Measurements from ENCODE around the gene HERPUD1. TPM values are rescaled to one million over a fixed set of nuclear protein-coding genes. Genes with fewer than 3 reads are reported as not detected.

The HERPUD1 gene
- total RNA-seq, 1 donor from 2014 or later: 42.1 TPM

DNA sequence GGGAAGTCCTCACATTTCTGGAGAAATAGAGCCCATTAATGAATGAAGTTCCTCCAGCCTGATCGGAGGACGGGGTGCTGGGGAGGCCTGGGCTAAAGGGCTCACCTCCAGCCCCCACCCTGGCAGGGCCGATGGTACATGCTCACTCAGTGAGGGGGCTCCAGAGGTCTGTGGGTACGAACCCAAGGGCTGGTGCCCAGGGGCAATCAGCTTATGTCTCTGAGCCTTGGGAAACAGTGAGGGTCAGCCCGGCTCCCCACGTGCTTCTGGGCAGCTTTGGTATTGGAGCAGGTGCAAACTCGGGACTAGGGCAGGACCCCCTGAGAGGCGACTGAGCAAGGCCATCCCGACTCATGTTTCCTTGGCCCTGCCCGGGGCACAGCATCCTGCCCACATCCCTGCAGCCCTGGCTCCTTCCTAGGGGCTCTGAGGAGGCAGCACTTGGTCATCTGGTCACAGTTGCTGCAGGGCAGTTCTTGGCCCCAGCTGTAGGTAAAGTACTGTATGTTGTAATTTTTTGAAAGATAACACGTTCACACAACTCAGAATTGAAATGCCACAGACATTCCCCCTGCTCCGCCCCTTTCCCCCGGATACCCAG is 28.8 kb downstream of the HERPUD1 start:
- DNase-seq (ENCODE audit: low read depth): no peak
- TF ChIP-seq, protein P1, sequence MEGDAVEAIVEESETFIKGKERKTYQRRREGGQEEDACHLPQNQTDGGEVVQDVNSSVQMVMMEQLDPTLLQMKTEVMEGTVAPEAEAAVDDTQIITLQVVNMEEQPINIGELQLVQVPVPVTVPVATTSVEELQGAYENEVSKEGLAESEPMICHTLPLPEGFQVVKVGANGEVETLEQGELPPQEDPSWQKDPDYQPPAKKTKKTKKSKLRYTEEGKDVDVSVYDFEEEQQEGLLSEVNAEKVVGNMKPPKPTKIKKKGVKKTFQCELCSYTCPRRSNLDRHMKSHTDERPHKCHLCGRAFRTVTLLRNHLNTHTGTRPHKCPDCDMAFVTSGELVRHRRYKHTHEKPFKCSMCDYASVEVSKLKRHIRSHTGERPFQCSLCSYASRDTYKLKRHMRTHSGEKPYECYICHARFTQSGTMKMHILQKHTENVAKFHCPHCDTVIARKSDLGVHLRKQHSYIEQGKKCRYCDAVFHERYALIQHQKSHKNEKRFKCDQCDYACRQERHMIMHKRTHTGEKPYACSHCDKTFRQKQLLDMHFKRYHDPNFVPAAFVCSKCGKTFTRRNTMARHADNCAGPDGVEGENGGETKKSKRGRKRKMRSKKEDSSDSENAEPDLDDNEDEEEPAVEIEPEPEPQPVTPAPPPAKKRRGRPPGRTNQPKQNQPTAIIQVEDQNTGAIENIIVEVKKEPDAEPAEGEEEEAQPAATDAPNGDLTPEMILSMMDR (conservative IDR thresholded peaks at IDR 0.05; ENCODE audit: low read depth, low read length): no peak
- H3K4me3 ChIP-seq (ENCODE audit: low read depth, low read length): no peak overlapping the region

DNA sequence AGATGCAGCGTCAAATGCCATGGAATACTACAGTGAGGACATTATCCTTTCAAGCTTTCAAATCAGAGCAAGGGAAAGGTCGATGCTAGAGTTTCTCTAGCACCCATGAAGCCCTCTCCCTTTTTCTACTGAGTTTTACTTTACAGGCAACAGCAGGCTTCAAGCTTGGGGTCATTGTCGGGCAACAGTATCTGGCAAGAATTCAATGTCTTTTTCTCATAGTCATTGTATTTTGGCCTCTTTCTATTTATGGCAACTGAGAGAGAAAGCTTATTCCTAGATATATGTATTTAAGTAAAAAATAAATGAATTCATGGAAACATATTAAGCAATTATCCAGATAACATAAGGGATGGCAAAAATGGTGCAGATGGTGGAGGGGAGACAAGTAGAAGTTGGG is 29.4 kb downstream of the HERPUD1 start:
- H3K4me3 ChIP-seq (ENCODE audit: low read depth, low read length): no peak overlapping the region
- TF ChIP-seq, protein P1 (conservative IDR thresholded peaks at IDR 0.05; ENCODE audit: low read depth, low read length): no peak
- no peak for DNase-seq (ENCODE audit: low read depth)

DNA sequence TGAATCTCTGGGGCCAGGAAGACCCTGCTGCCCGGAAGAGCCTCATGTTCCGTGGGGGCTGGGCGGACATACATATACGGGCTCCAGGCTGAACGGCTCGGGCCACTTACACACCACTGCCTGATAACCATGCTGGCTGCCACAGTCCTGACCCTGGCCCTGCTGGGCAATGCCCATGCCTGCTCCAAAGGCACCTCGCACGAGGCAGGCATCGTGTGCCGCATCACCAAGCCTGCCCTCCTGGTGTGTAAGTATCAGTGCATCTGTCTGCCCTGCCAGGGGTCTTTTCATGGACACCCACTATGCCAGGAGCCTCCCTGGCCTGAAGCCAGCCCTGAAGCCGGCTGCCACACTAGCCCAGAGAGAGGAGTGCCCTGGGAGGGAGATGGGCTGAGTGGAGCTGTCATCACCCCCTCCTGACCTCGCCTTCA is 29.9 kb downstream of the HERPUD1 start, which contains the start of gene CETP:
TSS of gene CETP (plus strand) at position 100 of the 431 bp plus-strand sequence. CDS start at position 130, 30 bp downstream.
- no peak within 1 kb of the TSS for H3K4me3 ChIP-seq (ENCODE audit: low read depth, low read length)
- TF ChIP-seq, protein P1 (conservative IDR thresholded peaks at IDR 0.05; ENCODE audit: low read depth, low read length): no peak
- no peak for DNase-seq (ENCODE audit: low read depth)

DNA sequence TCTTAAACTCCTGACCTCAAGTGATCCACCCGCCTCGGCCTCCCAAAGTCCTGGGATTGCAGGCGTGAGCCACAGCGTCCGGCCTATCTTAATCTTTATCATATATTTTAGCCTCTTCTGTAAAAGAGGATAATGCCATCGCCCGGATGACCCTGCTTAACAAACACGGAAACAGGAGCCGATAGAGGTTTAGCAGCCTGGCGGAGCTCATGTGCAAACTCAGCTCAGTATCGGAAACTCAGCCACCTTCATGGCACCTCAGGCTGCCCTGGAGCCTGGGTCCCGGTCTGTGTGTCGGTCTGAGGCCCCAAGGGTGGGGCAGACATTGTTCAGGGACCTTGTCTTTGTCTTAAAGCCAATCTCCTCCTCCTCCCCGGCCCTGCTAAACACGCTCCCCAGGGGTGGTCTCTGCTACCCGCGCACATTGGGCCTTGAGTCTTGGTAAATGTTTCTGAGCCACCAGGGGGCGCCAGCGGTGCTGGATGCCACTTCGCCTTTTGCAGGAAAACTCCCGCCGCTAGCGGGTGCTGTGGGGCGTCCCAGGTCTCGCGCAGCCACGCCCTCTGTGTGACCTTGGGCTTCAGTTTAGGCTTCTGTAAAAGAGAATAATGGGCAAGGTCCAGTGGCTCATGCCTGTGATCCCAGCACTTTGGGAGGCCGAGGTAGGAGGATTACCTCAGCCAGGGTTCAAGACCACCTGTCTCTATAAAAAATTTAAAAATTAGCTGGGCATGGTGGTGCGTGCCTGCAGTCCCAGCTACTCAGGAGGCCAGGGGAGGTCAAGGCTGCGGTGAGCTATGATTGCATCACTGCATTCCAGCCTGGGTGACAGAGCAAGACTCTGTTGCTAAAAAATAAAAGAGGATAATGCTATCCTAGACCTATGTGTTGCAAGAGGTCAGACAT is 32.6 kb downstream of the HERPUD1 start:
- H3K4me3 ChIP-seq (ENCODE audit: low read depth, low read length): no peak overlapping the region
- TF ChIP-seq, protein P1 (conservative IDR thresholded peaks at IDR 0.05; ENCODE audit: low read depth, low read length): peak; percentile 96
- peak; percentile 74 for DNase-seq (ENCODE audit: low read depth)

DNA sequence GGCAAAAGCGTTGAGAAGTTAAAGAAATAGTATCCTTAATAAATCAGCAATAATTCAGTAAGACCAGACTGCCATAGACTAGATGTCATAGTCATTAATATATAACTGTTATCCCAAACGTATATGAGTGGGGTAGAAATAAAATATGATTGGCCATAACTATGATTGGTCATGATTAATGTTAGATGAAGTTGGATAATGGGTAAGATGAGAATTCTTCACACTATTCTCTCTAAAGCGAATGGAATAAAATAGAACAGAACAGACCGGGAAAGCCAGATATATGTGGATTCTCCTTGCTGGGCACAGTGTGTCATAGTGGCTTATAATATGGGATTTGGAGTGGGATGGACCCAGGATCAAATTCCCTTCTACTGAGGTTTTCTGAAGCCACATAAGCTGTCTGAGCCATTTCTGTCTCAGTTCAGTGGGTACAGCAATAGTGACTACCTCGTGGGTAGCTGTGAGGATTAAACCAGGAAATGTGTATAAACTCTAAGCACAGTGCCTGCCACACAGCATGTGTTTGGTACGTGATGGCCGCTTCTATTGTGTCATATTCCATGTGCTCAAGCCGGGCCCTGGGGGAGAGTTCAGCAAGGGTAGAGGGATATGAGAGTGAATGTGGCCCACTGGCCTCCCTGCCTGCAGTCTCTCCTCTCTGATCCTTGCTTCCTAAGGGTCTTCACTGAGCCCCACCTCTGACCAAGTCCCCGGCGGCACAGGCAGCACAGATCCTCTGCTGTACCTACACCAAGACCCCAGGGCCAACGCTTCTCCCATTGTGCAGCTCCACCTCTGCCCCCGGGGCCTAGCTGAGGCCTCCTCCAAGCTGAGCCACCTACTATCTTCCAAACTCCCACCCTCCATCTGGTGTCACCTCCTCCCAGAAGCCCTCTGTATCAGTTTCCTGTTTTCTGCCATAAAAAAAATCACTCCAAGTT is 33.5 kb downstream of the HERPUD1 start:
- TF ChIP-seq, protein P1 (conservative IDR thresholded peaks at IDR 0.05; ENCODE audit: low read depth, low read length): no peak
- peak; percentile 63 for DNase-seq (ENCODE audit: low read depth)
- no peak overlapping the region for H3K4me3 ChIP-seq (ENCODE audit: low read depth, low read length)

DNA sequence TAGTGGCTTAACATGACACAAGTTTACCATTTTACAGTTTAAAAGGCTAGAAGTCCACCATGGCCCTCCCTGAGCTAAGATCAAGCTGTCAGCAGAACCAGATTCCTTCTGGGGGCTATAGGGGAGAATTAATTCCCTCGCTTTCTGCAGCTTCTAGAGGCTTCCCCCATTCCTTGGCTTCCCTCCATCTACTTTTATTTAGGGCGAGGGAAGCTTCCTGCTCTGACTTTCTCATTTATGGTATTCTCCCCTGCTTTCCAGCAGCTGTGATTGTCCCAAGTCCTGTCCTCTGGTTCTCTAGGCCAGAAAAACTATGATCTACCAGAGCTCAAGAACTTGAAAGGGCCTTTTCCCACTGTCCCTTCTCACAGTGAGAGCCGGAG is 34.1 kb downstream of the HERPUD1 start:
- TF ChIP-seq, protein P1 (conservative IDR thresholded peaks at IDR 0.05; ENCODE audit: low read depth, low read length): no peak
- DNase-seq (ENCODE audit: low read depth): no peak
- no peak overlapping the region for H3K4me3 ChIP-seq (ENCODE audit: low read depth, low read length)

Measured in epithelial cell of proximal tubule (primary cell).